Mesenchymal stem cell (in vitro differentiated cells and primary cell): ENCODE data around the gene IFIT1.

Experiments
- DNase-seq: peaks from one replicate; pipeline ENCODE4 v3.0.0-alpha.2; 2013
- H2AFZ ChIP-seq: one replicate; pipeline ENCODE4 v1.6.1; 2013; ENCODE audit warnings: low read depth, mild to moderate bottlenecking, control low read depth, inconsistent platforms, low read length, moderate library complexity
- H2AK5ac ChIP-seq: 2 replicates; pipeline ENCODE4 v1.6.1; 2013; ENCODE audit warnings: low read length, moderate library complexity, mild to moderate bottlenecking, inconsistent platforms; ENCODE audit not compliant: severe bottlenecking
- H2BK120ac ChIP-seq: one replicate; pipeline ENCODE4 v1.6.1; 2013; ENCODE audit warnings: low read depth, mild to moderate bottlenecking, inconsistent platforms, low read length, moderate library complexity
- H2BK12ac ChIP-seq, 2 experiments: one replicate each; pipeline ENCODE4 v1.6.1; 2013; ENCODE audit warnings: inconsistent platforms in 2 of 2, low read length in 2 of 2, mild to moderate bottlenecking in 2 of 2, moderate library complexity in 2 of 2, control low read depth in 1 of 2
- H2BK15ac ChIP-seq: one replicate; pipeline ENCODE4 v1.6.1; 2013; ENCODE audit warnings: mild to moderate bottlenecking, low read depth, inconsistent platforms; ENCODE audit not compliant: poor library complexity, severe bottlenecking
- H2BK5ac ChIP-seq: 2 replicates; pipeline ENCODE4 v1.6.1; 2013; ENCODE audit warnings: low read depth, mild to moderate bottlenecking, low read length, control low read depth, inconsistent platforms; ENCODE audit not compliant: poor library complexity, severe bottlenecking
- H3K14ac ChIP-seq, 2 experiments: one replicate each; pipeline ENCODE4 v1.6.1; 2013; ENCODE audit warnings: inconsistent platforms in 2 of 2, low read length in 2 of 2, control low read depth in 1 of 2, mild to moderate bottlenecking in 1 of 2, moderate library complexity in 1 of 2
- H3K18ac ChIP-seq, 2 experiments: one replicate each; pipeline ENCODE4 v1.6.1; 2013; ENCODE audit warnings: inconsistent platforms in 2 of 2, low read length in 2 of 2, control low read depth in 1 of 2, low read depth in 1 of 2, mild to moderate bottlenecking in 1 of 2
- H3K23ac ChIP-seq, 2 experiments: one replicate each; pipeline ENCODE4 v1.6.1; 2013; ENCODE audit warnings: inconsistent platforms in 2 of 2, low read length in 2 of 2, mild to moderate bottlenecking in 2 of 2, moderate library complexity in 2 of 2, control low read depth in 1 of 2
- H3K27ac ChIP-seq: 2 replicates; pipeline ENCODE4 v1.5.1; 2013; ENCODE audit warnings: mild to moderate bottlenecking, moderate library complexity, low read length, control low read depth, inconsistent platforms; ENCODE audit not compliant: poor library complexity, severe bottlenecking
- H3K27me3 ChIP-seq, 2 experiments: 2 replicates each; pipeline versions ENCODE4 v1.6.1 to v1.7.0; 2013; ENCODE audit warnings: low read length in 2 of 2, mild to moderate bottlenecking in 2 of 2, moderate library complexity in 2 of 2, control low read depth in 1 of 2, inconsistent platforms in 1 of 2; ENCODE audit not compliant: control insufficient read depth in 1 of 2, insufficient read depth in 1 of 2
- H3K36me3 ChIP-seq, 2 experiments: 2 replicates each; pipeline versions ENCODE4 v1.6.1 to v1.7.0; 2013; ENCODE audit warnings: low read length in 2 of 2, control low read depth in 1 of 2, inconsistent platforms in 1 of 2, low read depth in 1 of 2, mild to moderate bottlenecking in 1 of 2; ENCODE audit not compliant: insufficient read depth in 2 of 2, control insufficient read depth in 1 of 2
- H3K4ac ChIP-seq, 2 experiments: one replicate each; pipeline ENCODE4 v1.6.1; 2013; ENCODE audit warnings: inconsistent platforms in 2 of 2, low read length in 2 of 2, mild to moderate bottlenecking in 2 of 2, moderate library complexity in 2 of 2, control low read depth in 1 of 2, low read depth in 1 of 2
- H3K4me1 ChIP-seq: 2 replicates; pipeline ENCODE4 v1.6.1; 2013; ENCODE audit warnings: low read depth, low read length, control low read depth; ENCODE audit not compliant: control insufficient read depth, insufficient read depth
- H3K4me2 ChIP-seq: 2 replicates; pipeline ENCODE4 v1.6.1; 2013; ENCODE audit warnings: low read length, mild to moderate bottlenecking, inconsistent platforms; ENCODE audit not compliant: poor library complexity, severe bottlenecking
- H3K4me3 ChIP-seq, 2 experiments: 2 replicates each; pipeline versions ENCODE4 v1.5.1 to v1.7.0; 2013; ENCODE audit warnings: low read length in 2 of 2, mild to moderate bottlenecking in 2 of 2, control low read depth in 1 of 2, low read depth in 1 of 2; ENCODE audit not compliant: insufficient read depth in 1 of 2
- H3K79me1 ChIP-seq: replicated peaks from 2 replicates; pipeline ENCODE4 v1.6.1; 2013; ENCODE audit warnings: mild to moderate bottlenecking, control low read depth, low read length, inconsistent platforms; ENCODE audit not compliant: poor library complexity, severe bottlenecking
- H3K9ac ChIP-seq: 2 replicates; pipeline ENCODE4 v1.7.0; 2013; ENCODE audit warnings: mild to moderate bottlenecking, low read length, moderate library complexity
- H3K9me3 ChIP-seq: 2 replicates; pipeline ENCODE4 v1.7.0; 2013; ENCODE audit warnings: mild to moderate bottlenecking, low read length; ENCODE audit not compliant: control insufficient read depth
- H4K8ac ChIP-seq: one replicate; pipeline ENCODE4 v1.6.1; 2013; ENCODE audit warnings: inconsistent platforms, mild to moderate bottlenecking, low read length, moderate library complexity
- H4K91ac ChIP-seq: one replicate; pipeline ENCODE4 v1.6.1; 2013; ENCODE audit warnings: mild to moderate bottlenecking, low read length, inconsistent platforms
- WGBS: methylation state at CpG from one replicate; pipeline ENCODE4 v1.1.7; 2013; ENCODE audit warnings: mixed read lengths; 5-methylcytosine and 5-hydroxymethylcytosine counted together

The IFIT1 gene

DNA sequence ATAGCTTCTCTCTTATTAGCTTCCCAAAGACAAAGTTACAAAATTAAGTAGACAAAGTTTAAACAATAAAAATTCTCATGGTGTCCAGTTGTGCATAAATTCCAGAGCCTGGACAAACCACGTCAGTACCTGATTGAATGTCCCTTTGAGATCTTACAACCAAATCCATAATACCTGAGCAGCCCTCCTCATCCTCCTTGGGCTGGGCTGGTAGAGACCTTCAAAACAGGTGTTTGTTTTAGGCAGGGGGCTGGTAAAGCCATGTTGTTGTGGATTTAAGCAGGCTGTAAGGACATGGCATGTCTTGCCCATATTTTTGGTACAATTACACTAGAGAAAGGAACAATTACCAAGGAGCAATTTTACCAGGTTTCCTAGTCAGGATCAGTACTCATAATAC, 24.0 kb downstream of the IFIT1 start:
- H2BK15ac ChIP-seq: no peak overlapping the region
- H3K18ac ChIP-seq: no peak overlapping the region
- H3K36me3 ChIP-seq: peaks cover 0 to 31% of the 10 kb centered on the region in 2 experiments
- no peak overlapping the region for H2BK12ac ChIP-seq
- H3K4me3 ChIP-seq: no peak overlapping the region
- no peak overlapping the region for H4K8ac ChIP-seq
- H3K27me3 ChIP-seq: no peaks in the 10 kb centered on the region
- peaks cover 10% of the 10 kb centered on the region for H3K79me1 ChIP-seq
- no peak overlapping the region for H2BK5ac ChIP-seq
- no peak overlapping the region for H2BK120ac ChIP-seq
- WGBS: 100% methylated on average over 1 of the region's 1 CpG
- no peaks in the 10 kb centered on the region for H3K9me3 ChIP-seq
- no peak overlapping the region for H3K4me2 ChIP-seq
- H3K14ac ChIP-seq: no peak overlapping the region
- H4K91ac ChIP-seq: no peak overlapping the region
- no peak overlapping the region for H3K27ac ChIP-seq
- DNase-seq: no peak
- no peak overlapping the region for H3K4ac ChIP-seq
- no peak overlapping the region for H3K9ac ChIP-seq
- H3K4me1 ChIP-seq: peaks cover 4% of the 10 kb centered on the region
- no peak overlapping the region for H2AFZ ChIP-seq
- no peak overlapping the region for H2AK5ac ChIP-seq
- no peak overlapping the region for H3K23ac ChIP-seq

DNA sequence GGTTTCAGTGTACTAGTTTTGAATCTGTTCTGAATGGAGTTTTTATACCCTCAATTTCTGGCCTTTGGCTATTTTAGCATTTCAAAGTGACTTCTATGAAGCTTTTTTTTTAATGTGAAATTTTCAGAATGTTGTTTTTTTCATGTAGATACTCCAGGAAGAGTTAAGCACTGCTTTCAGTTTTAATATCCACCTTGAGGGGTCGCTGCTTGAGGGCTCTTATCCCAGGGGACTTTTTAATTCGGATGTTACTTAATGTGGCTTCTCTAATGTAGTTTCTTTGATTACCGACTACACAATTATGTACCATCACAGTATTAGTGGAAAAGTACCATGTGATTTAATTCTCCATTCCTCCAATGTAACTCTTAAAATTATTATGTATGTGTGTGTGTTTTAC, 27.1 kb downstream of the IFIT1 start:
- H3K23ac ChIP-seq: no peak overlapping the region
- H3K79me1 ChIP-seq: peaks cover 8% of the 10 kb centered on the region
- H2AK5ac ChIP-seq: no peak overlapping the region
- H3K4me3 ChIP-seq: peak overlapping the region in 1 of 2 experiments; percentile 31
- no CpG with 5 or more reads among the region's 3 CpGs for WGBS
- no peak overlapping the region for H2BK12ac ChIP-seq
- H3K27me3 ChIP-seq: no peaks in the 10 kb centered on the region
- no peak overlapping the region for H3K27ac ChIP-seq
- no peak overlapping the region for H2BK120ac ChIP-seq
- H3K9me3 ChIP-seq: no peaks in the 10 kb centered on the region
- no peak overlapping the region for H4K8ac ChIP-seq
- H3K14ac ChIP-seq: no peak overlapping the region
- no peak overlapping the region for H3K18ac ChIP-seq
- H2BK15ac ChIP-seq: no peak overlapping the region
- peaks cover 0 to 35% of the 10 kb centered on the region in 2 experiments for H3K36me3 ChIP-seq
- DNase-seq: peak; percentile 38
- H3K9ac ChIP-seq: peak overlapping the region; percentile 41
- no peak overlapping the region for H3K4ac ChIP-seq
- no peak overlapping the region for H2BK5ac ChIP-seq
- H3K4me2 ChIP-seq: no peak overlapping the region
- no peak overlapping the region for H4K91ac ChIP-seq
- no peak overlapping the region for H2AFZ ChIP-seq
- H3K4me1 ChIP-seq: peaks cover 4% of the 10 kb centered on the region

DNA sequence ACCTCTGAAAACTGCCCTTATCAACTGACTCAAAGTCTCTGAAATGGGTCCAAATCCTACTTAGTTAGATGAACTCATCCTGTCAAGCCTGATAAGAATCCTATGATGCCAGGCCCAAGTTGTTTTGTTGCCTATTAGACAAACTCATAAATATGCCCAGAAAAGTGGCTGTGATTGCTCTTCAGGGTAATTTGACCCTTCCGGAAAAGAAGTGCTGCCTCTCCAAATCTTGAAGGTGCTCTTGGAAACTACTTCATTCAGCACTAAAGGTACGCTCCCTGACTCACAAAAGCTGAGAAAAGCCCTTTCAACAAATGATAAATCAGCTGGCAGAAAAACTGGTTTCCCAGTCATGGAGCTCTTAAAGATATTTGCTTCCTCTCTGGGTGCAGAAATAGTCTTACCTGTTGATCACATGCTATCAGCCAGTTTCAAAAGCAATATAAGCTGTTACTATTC, 28.6 kb downstream of the IFIT1 start:
- Histone ChIP-seq H3K23ac (no peak overlapping the region), H2AK5ac (no peak overlapping the region), H2BK15ac (no peak overlapping the region), H4K91ac (no peak overlapping the region), H3K9ac (no peak overlapping the region), H3K27me3 (no peaks in the 10 kb centered on the region), H3K4me3 (no peak overlapping the region), H3K4ac (no peak overlapping the region), H2BK5ac (no peak overlapping the region), H2AFZ (no peak overlapping the region), H3K79me1 (peaks cover 2% of the 10 kb centered on the region), H3K9me3 (no peaks in the 10 kb centered on the region), H3K14ac (no peak overlapping the region), H3K18ac (no peak overlapping the region), H2BK120ac (no peak overlapping the region), H3K36me3 (peaks cover 0 to 35% of the 10 kb centered on the region in 2 experiments), H3K27ac (no peak overlapping the region), H2BK12ac (no peak overlapping the region), H3K4me1 (no peaks in the 10 kb centered on the region), H4K8ac (no peak overlapping the region), H3K4me2 (no peak overlapping the region)
- no peak for DNase-seq
- 95% methylated on average over 2 of the region's 2 CpGs for WGBS

DNA sequence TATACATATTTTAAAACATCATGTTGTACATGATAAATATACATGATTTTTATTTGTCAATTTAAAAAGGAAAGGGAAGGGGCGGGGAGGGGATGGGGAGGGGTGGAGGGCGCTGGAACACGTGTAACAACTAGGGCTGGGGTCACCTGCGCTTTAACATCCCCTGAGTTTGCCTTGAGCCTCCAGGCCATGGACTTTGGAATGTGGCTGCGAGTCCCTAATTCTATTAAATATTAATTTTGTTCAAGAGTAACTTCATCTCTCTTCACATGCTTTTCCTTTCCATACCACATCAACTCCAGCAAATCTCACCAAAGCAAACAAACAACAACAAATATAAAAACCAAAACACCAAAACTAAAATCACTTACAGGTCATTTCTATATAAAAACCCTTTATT, 32.6 kb downstream of the IFIT1 start:
- Histone ChIP-seq H3K14ac (no peak overlapping the region), H2BK12ac (no peak overlapping the region), H2AFZ (no peak overlapping the region), H3K27ac (no peak overlapping the region), H3K27me3 (no peaks in the 10 kb centered on the region), H3K4me1 (peaks cover 7% of the 10 kb centered on the region), H3K9ac (no peak overlapping the region), H3K36me3 (peaks cover 0 to 17% of the 10 kb centered on the region in 2 experiments), H2BK120ac (no peak overlapping the region), H4K8ac (no peak overlapping the region), H3K4ac (no peak overlapping the region), H2AK5ac (no peak overlapping the region), H4K91ac (no peak overlapping the region), H2BK15ac (no peak overlapping the region), H3K4me3 (no peak overlapping the region), H3K23ac (no peak overlapping the region), H2BK5ac (no peak overlapping the region), H3K79me1 (no peaks in the 10 kb centered on the region), H3K4me2 (no peak overlapping the region), H3K18ac (no peak overlapping the region), H3K9me3 (no peaks in the 10 kb centered on the region)
- no peak for DNase-seq
- WGBS: 82% methylated on average over 5 of the region's 5 CpGs
